ENCODE data around the gene CNTN5.

- TF ChIP-seq TAF1 (IDR thresholded peaks at IDR 0.05; ENCODE audit: borderline replicate concordance, low read depth, low read length), result no peak
- no peak for TF ChIP-seq USF2 (IDR thresholded peaks at IDR 0.05; ENCODE audit: borderline replicate concordance, low read depth, low read length)
- TF ChIP-seq CTCF (IDR thresholded peaks at IDR 0.05), result no peak
- no peak for TF ChIP-seq FOXM1 (IDR thresholded peaks at IDR 0.05; ENCODE audit: low read depth)
- TF ChIP-seq SMC3 (IDR thresholded peaks at IDR 0.05; ENCODE audit: low read depth, low read length), result no peak
- TF ChIP-seq RCOR1 (IDR thresholded peaks at IDR 0.05; ENCODE audit: low read length), result no peak
- TF ChIP-seq GABPA (IDR thresholded peaks at IDR 0.05; ENCODE audit: low read depth), result no peak
- no peak for TF ChIP-seq RXRA (IDR thresholded peaks at IDR 0.05; ENCODE audit: borderline replicate concordance, low read depth)
- TF ChIP-seq REST (IDR thresholded peaks at IDR 0.05; ENCODE audit: low read depth, low read length), result no peak
Measured at GRCh38 chr11:100240025-100240539, 1219.3 kb downstream of the CNTN5 start.

Measured in SK-N-SH (cell line).